HepG2 (cell line): Measurements from ENCODE around the gene ORM1. TPM values are rescaled to one million over a fixed set of nuclear protein-coding genes. Genes with fewer than 3 reads are reported as not detected.
A peak's percentile ranks its signal among the peaks of the same experiment; 100 is the strongest.

Experiments
- ATAC-seq: fragments of 200-7000 bp; cut with Tn5 transposase; 3 replicates; pipeline ENCODE4 v1.9.1; 2020; ENCODE audit warnings: mild to moderate bottlenecking, moderate library complexity
- BruUV-seq: library from RNA; stranded (reverse); fragments of 400-500 nt; replicated peaks from 2 replicates; lab custom pipeline; 2021; lab: Mats Ljungman, UMichigan
- CTCF ChIA-PET: fragments of 300-600 bp; formaldehyde crosslinking; extraction: SDS; loops from one replicate; lab custom pipeline; 2021; ENCODE audit warnings: low total read pairs, inconsistent platforms, low intra/inter-chr PET ratio; lab: Yijun Ruan, JAX
- POLR2A ChIA-PET: fragments of 350-600 bp; sonication (Branson Sonifier 250); formaldehyde crosslinking; loops from one replicate; lab custom pipeline; 2020; ENCODE audit warnings: antibody characterized with exemption, inconsistent platforms; lab: Yijun Ruan, JAX
- DNase-seq: peaks from one replicate; pipeline ENCODE4 v3.0.0-alpha.2; 2015; ENCODE audit warnings: low spot score
- FAIRE-seq: peaks from 3 replicates; lab custom pipeline; 2011; peaks lifted over from hg19 to GRCh38; lab: Jason Lieb, UNC
- H2AFZ ChIP-seq: one replicate; pipeline ENCODE4 v1.6.1; 2011; ENCODE audit warnings: low read length, inconsistent platforms
- H3K27ac ChIP-seq: fragments of 300-600 bp; 3 replicates; pipeline ENCODE4 v1.8.0; 2011; ENCODE audit warnings: mixed run types, mild to moderate bottlenecking, mixed read lengths, low read length, inconsistent platforms; ENCODE audit not compliant: insufficient read depth; ENCODE audit errors: extremely low read length
- H3K27me3 ChIP-seq, 2 experiments: fragments of 200-600 bp in 1 of 2; 2 replicates in 1 of 2; 3 replicates in 1 of 2; pipeline versions ENCODE4 v1.6.0 to v1.8.0; 2011; ENCODE audit warnings: low read length in 2 of 2, mild to moderate bottlenecking in 2 of 2, moderate library complexity in 2 of 2, inconsistent platforms in 1 of 2; ENCODE audit not compliant: insufficient read depth in 2 of 2, control insufficient read depth in 1 of 2
- H3K36me3 ChIP-seq, 2 experiments: fragments of 200-600 bp in 1 of 2; replicated peaks in 1 of 2; 2 replicates in 1 of 2; 3 replicates in 1 of 2; pipeline versions ENCODE4 v1.5.1 to v1.8.0; 2011; ENCODE audit warnings: low read length in 2 of 2, inconsistent platforms in 1 of 2; ENCODE audit not compliant: insufficient read depth in 2 of 2, control insufficient read depth in 1 of 2
- H3K4me1 ChIP-seq: 2 replicates; pipeline ENCODE4 v1.5.1; 2012; ENCODE audit warnings: low read length, inconsistent platforms; ENCODE audit not compliant: insufficient read depth
- H3K4me2 ChIP-seq: 2 replicates; pipeline ENCODE4 v1.6.0; 2011; ENCODE audit warnings: low read depth, low read length, inconsistent platforms
- H3K4me3 ChIP-seq, 3 experiments: fragments of 200-600 bp in 1 of 3; sonication (generic), shearing (Covaris generic) in 1 of 3; replicated peaks in 1 of 3; 2 replicates each; pipeline ENCODE4 v1.5.1; 2011 to 2016; ENCODE audit warnings: low read length in 3 of 3, inconsistent platforms in 2 of 3, low read depth in 2 of 3, mild to moderate bottlenecking in 2 of 3, control low read depth in 1 of 3, mixed read lengths in 1 of 3; ENCODE audit not compliant: insufficient read depth in 1 of 3
- H3K79me2 ChIP-seq: one replicate; pipeline ENCODE4 v1.6.1; 2011; ENCODE audit warnings: low read length, inconsistent platforms; ENCODE audit not compliant: insufficient read depth
- H3K9ac ChIP-seq: 2 replicates; pipeline ENCODE4 v1.6.0; 2011; ENCODE audit warnings: mild to moderate bottlenecking, low read depth, low read length, inconsistent platforms; ENCODE audit not compliant: insufficient read depth
- H3K9me3 ChIP-seq: 2 replicates; pipeline ENCODE4 v1.5.1; 2012; ENCODE audit warnings: mild to moderate bottlenecking, low read length
- H4K20me1 ChIP-seq: 2 replicates; pipeline ENCODE4 v1.6.0; 2011; ENCODE audit warnings: inconsistent platforms, mild to moderate bottlenecking, low read length, moderate library complexity; ENCODE audit not compliant: insufficient read depth
- BCLAF1 ChIP-seq: fragments of 450-650 bp; IDR thresholded peaks from 2 replicates; pipeline ENCODE4 v1.6.1; 2017; ENCODE audit warnings: mild to moderate bottlenecking
- KDM1A ChIP-seq: IDR thresholded peaks from 2 replicates; pipeline ENCODE4 v1.6.1; 2016; ENCODE audit warnings: missing compliant biosample characterization
- RBM22 ChIP-seq: fragments of 200-400 bp; formaldehyde crosslinking; optimal IDR thresholded peaks from 2 replicates; pipeline ENCODE3; 2017; ENCODE audit warnings: mild to moderate bottlenecking, low read length, moderate library complexity
- RCOR2 ChIP-seq: IDR thresholded peaks from 2 replicates; pipeline ENCODE4 v1.6.1; 2016; ENCODE audit warnings: missing biosample characterization, missing genetic modification reagents
- SIN3A ChIP-seq: IDR thresholded peaks from 2 replicates; pipeline ENCODE4 v1.6.1; 2011; ENCODE audit warnings: low read depth, mild to moderate bottlenecking, control low read depth, low read length, borderline replicate concordance
- THRA ChIP-seq: sonication (generic); formaldehyde crosslinking; IDR thresholded peaks from 2 replicates; pipeline ENCODE4 v1.4.0; 2020; ENCODE audit warnings: missing genetic modification reagents, borderline replicate concordance
- ZFP90 ChIP-seq: sonication (generic); formaldehyde crosslinking; IDR thresholded peaks from 2 replicates; pipeline ENCODE4 v1.8.0; 2022; ENCODE audit warnings: missing genetic modification reagents, mild to moderate bottlenecking, inconsistent platforms, borderline replicate concordance
- ZNF629 ChIP-seq: sonication (generic); formaldehyde crosslinking; conservative IDR thresholded peaks from 2 replicates; pipeline ENCODE4 v1.5.0; 2020; ENCODE audit warnings: missing genetic modification reagents
- ZNF768 ChIP-seq: sonication (generic); formaldehyde crosslinking; IDR thresholded peaks from 2 replicates; pipeline ENCODE4 v1.4.0; 2020; ENCODE audit warnings: missing genetic modification reagents
- WGBS: methylation state at CpG from one replicate; pipeline ENCODE4 v1.1.6; 2017; ENCODE audit warnings: low lambda C conversion rate; 5-methylcytosine and 5-hydroxymethylcytosine counted together
- in situ Hi-C: cut with HindIII; loops from 2 replicates; pipeline ENCODE4 v1.10.0; 2017; ENCODE audit warnings: low pct_unique_long_range_greater_than_20kb; ENCODE audit not compliant: extremely low pct_ligation_motif_present
- intact Hi-C: fragments of 100-400 bp; cut with micrococcal nuclease; formaldehyde crosslinking; loops from one replicate; pipeline ENCODE4 v1.10.0; 2022; ENCODE audit not compliant: unreplicated experiment
- polyA plus RNA-seq, 8 experiments: library from polyadenylated mRNA; depleted of rRNA in 3 of 8; stranded (reverse) in 7 of 8; unstranded in 1 of 8; fragments of >200 nt; fragmentation: Illumina TruSeq in 4 of 8; extraction: Trizol in 4 of 8; gene quantifications; 2 replicates each; pipeline versions ENCODE4 v1.2.1 to v1.2.3, GENCODE V29; 2011 to 2016; ENCODE audit warnings: low read depth in 4 of 8, missing spikeins in 1 of 8, mixed read lengths in 1 of 8; ENCODE audit not compliant: insufficient read depth in 1 of 8
- total RNA-seq, 5 experiments: library from RNA; depleted of rRNA; stranded (reverse); fragments of >200 nt; fragmentation: Illumina TruSeq; extraction: Trizol; gene quantifications; 2 replicates each; pipeline ENCODE4 v1.2.3, GENCODE V29; 2016; ENCODE audit warnings: low read depth in 1 of 5

ORM1 gene
- total and polyA plus RNA-seq, 2 of the 13 experiments (the other 11 are each of a cell fraction or from before 2014, with no cell fraction given): 699 to 1,180 TPM

- peaks cover 28 to 89% of the 10 kb centered on the region in 2 experiments for H3K36me3 ChIP-seq
- no TSS peak for BruUV-seq
- H3K9me3 ChIP-seq: peaks cover 6% of the 10 kb centered on the region
- in situ Hi-C loops: no loop called here
- H2AFZ ChIP-seq: no peak overlapping the region
- H3K4me1 ChIP-seq: 0 out of 2 replicates have a peak, but pooled peaks cover under 1% of the 10 kb centered on the region
- DNase-seq (no peak), ATAC-seq (no peak), FAIRE-seq (no peak)
- H3K79me2 ChIP-seq: no peaks in the 10 kb centered on the region
- ChIA-PET POLR2A (no interaction called here), CTCF (no interaction called here)
- H3K27ac ChIP-seq: no peak overlapping the region
- WGBS: 94% methylated on average over 12 of the region's 15 CpGs
- no peak overlapping the region for H3K4me2 ChIP-seq
- no peak overlapping the region for H3K4me3 ChIP-seq
- no peak overlapping the region for H3K9ac ChIP-seq
- H3K27me3 ChIP-seq: no peaks in the 10 kb centered on the region
- no peaks in the 10 kb centered on the region for H4K20me1 ChIP-seq
- TF ChIP-seq ZNF768 (CRISPR knock-in tag) (peak; percentile 26; the same call in 1 of the 2 replicates), RCOR2 (CRISPR knock-in tag) (no peak)
- intact Hi-C loops: no loop called here
These were observed 23.4 kb upstream of the ORM1 start for GRCh38 chr9:114299286-114300152.

GRCh38 chr9:114300153-114300845, 22.6 kb upstream of the ORM1 start:
- ChIA-PET CTCF (no interaction called here), POLR2A (no interaction called here)
- Histone ChIP-seq H3K4me2 (no peak overlapping the region), H4K20me1 (no peaks in the 10 kb centered on the region), H3K27me3 (no peaks in the 10 kb centered on the region), H3K9ac (no peak overlapping the region), H3K79me2 (no peaks in the 10 kb centered on the region), H2AFZ (no peak overlapping the region), H3K4me3 (no peak overlapping the region), H3K27ac (no peak overlapping the region), H3K9me3 (no peaks in the 10 kb centered on the region), H3K36me3 (peaks cover 31 to 87% of the 10 kb centered on the region in 2 experiments), H3K4me1 (peaks cover 8% of the 10 kb centered on the region)
- 93% methylated on average over 3 of the region's 4 CpGs for WGBS
- intact Hi-C loops: no loop called here
- DNase-seq (no peak), ATAC-seq (no peak), FAIRE-seq (no peak)
- in situ Hi-C loops: no loop called here
- no TSS peak for BruUV-seq
- TF ChIP-seq BCLAF1: no peak
- TF ChIP-seq THRA: no peak
- peak; percentile 81 for TF ChIP-seq ZNF629 (CRISPR knock-in tag)
- TF ChIP-seq ZFP90 (CRISPR knock-in tag): no peak
- no peak for TF ChIP-seq KDM1A
- TF ChIP-seq RBM22: peak; percentile 40
- no peak for TF ChIP-seq SIN3A
